HG03103 (cell line): ENCODE measurements around the gene DIAPH2.
A peak's percentile ranks its signal among the peaks of the same experiment; 100 is the strongest.
"Not testable (repeated sequence)": the region's sequence is repeated elsewhere in the genome, so short reads cannot be mapped to it uniquely, and the experiment has no call there.

ENCODE experiments used
- ATAC-seq: cut with Tn5 transposase; IDR thresholded peaks from one replicate; pipeline ENCODE4 v1.9.1; 2021; ENCODE audit warnings: low read depth; ENCODE audit not compliant: unreplicated experiment

The DIAPH2 gene

GRCh38 chrX:96798982-96799381, 114.3 kb downstream of the DIAPH2 start:
- no peak for ATAC-seq

GRCh38 chrX:96807318-96807717, 122.7 kb downstream of the DIAPH2 start:
- ATAC-seq = no peak

GRCh38 chrX:96820935-96821334, 136.3 kb downstream of the DIAPH2 start:
- ATAC-seq = no peak

- no peak for ATAC-seq
Observed at GRCh38 chrX:96824166-96824565, 139.5 kb downstream of the DIAPH2 start.

GRCh38 chrX:96833333-96833732, 148.7 kb downstream of the DIAPH2 start:
- no peak for ATAC-seq

GRCh38 chrX:96834137-96834536, 149.5 kb downstream of the DIAPH2 start:
- ATAC-seq = no peak

GRCh38 chrX:96835660-96836289, 151.1 kb downstream of the DIAPH2 start:
- ATAC-seq = peak; percentile 67

GRCh38 chrX:96837808-96838207, 153.2 kb downstream of the DIAPH2 start:
- no peak for ATAC-seq

- ATAC-seq = no peak
Observed at GRCh38 chrX:96838537-96838936, 153.9 kb downstream of the DIAPH2 start.

- ATAC-seq = no peak
Observed at GRCh38 chrX:96841325-96841724, 156.7 kb downstream of the DIAPH2 start.

- not testable (repeated sequence) for ATAC-seq
Observed at GRCh38 chrX:96841866-96842265, 157.2 kb downstream of the DIAPH2 start.

- no peak for ATAC-seq
Observed at GRCh38 chrX:96843566-96843965, 158.9 kb downstream of the DIAPH2 start.

- ATAC-seq = no peak
Observed at GRCh38 chrX:96846841-96847240, 162.2 kb downstream of the DIAPH2 start.

- not testable (repeated sequence) for ATAC-seq
Observed at GRCh38 chrX:96859422-96859821, 174.8 kb downstream of the DIAPH2 start.

GRCh38 chrX:96861218-96861617, 176.6 kb downstream of the DIAPH2 start:
- peak; percentile 72 for ATAC-seq

GRCh38 chrX:96861661-96862060, 177.0 kb downstream of the DIAPH2 start:
- no peak for ATAC-seq

GRCh38 chrX:96883608-96884007, 199.0 kb downstream of the DIAPH2 start, which contains the start of gene RPA4:
Gene RPA4 (plus strand): TSS chrX:96883908. CDS start chrX:96884311, 403 bp downstream.
- no peak for ATAC-seq

GRCh38 chrX:96884027-96884426, 199.4 kb downstream of the DIAPH2 start:
- ATAC-seq = no peak

- ATAC-seq = no peak
Observed at GRCh38 chrX:96889726-96890125, 205.1 kb downstream of the DIAPH2 start.

- no peak for ATAC-seq
Observed at GRCh38 chrX:96906741-96907140, 222.1 kb downstream of the DIAPH2 start.

- no peak for ATAC-seq
Observed at GRCh38 chrX:96907516-96908272, 223.1 kb downstream of the DIAPH2 start.

- ATAC-seq = no peak
Observed at GRCh38 chrX:96909291-96909690, 224.6 kb downstream of the DIAPH2 start.
